Jurkat, Clone E6-1 (cell line): Measurements from ENCODE around the gene MKNK1.

ENCODE experiments used
- DNase-seq: peaks from one replicate; pipeline ENCODE4 v3.0.0-alpha.2; 2011; ENCODE audit warnings: low read depth, low spot score
- H3K4me3 ChIP-seq: 2 replicates; pipeline ENCODE4 v1.5.1; 2011; ENCODE audit warnings: mild to moderate bottlenecking, low read length, control low read depth, moderate library complexity

MKNK1 gene

DNA sequence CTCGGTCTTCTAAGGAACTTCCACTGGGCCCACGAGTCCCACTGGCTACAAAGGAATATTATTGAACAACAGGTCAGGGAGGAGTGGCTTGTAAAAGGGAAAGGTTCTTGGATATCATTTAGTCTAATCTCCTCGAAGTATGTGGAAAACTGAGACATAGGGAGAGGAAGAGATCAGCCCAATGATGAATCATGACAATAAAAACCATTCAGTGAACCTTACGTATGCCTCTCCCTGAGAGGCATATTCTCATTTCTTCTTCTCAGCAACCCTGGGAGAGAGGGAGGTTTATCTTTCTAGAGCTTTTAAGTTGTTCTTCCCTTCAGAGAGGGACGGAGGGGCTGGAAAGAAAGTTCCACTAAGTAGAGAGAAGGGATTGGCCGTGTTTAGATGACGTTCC is 17.9 kb upstream of the MKNK1 start:
- DNase-seq = no peak
- no peak overlapping the region for H3K4me3 ChIP-seq

DNA sequence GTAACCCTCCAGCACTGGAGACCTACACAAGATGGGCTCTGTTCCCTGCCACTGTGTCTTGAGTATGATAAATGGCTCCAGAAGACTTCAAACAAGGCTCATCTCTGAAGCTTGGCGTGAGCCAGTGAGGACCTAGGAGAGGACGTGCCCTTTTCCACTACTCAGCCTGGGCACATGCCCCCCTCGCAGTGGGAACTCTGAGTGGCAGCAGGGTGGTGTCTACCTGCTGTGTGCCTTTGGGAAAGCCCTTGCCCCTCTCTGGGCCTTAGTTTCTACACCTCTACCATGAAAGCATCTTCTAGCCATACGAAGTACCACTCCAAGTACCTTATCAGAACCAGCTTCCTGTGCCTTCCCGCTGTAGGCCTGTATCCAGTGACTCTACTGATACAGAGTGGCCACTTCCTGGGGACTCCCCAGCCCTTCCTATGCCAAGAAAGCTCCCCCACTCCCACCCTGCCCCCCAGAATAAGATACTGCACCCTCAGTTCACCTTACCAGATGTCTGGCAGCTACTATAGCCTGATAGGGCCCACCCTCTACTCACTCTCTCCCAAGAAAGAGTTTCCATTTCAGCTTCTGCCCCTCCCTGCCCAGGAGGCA is 15.7 kb upstream of the MKNK1 start:
- DNase-seq = no peak

DNA sequence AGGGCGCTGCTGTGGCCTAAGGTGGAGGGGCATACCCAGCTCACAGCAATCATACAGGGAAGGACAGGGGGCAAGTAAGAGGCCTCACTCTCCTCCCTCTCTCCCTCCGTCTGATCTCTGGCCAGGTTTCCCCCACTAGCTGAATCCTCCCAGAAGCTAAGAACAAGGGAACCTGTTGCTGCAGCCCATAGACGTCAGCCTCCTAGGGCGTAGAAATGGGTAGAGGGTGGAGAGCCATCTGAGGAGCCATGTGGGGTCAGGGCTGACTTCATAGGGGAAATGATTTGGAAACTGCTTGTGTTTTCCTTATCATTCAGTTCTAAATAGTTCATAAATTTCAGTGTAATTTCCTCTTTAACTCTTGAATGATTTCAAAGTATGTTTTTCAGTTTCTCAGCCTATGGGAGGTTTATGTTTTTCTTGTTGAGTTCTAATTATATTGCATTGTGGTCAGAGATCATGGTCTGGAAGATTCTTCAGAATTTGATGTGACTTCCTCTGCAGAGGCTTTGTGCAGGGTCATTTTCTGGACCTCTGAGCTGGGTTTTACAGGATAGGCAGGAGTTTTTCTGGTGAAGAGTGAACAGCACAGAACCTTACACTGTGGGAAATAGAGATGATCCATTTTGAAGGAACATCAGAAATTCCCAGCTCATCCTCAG is 14.8 kb upstream of the MKNK1 start:
- H3K4me3 ChIP-seq = no peak overlapping the region
- DNase-seq = no peak

More for the DNA sequence above, 15.7 kb upstream of the MKNK1 start:
- H3K4me3 ChIP-seq = no peak overlapping the region

DNA sequence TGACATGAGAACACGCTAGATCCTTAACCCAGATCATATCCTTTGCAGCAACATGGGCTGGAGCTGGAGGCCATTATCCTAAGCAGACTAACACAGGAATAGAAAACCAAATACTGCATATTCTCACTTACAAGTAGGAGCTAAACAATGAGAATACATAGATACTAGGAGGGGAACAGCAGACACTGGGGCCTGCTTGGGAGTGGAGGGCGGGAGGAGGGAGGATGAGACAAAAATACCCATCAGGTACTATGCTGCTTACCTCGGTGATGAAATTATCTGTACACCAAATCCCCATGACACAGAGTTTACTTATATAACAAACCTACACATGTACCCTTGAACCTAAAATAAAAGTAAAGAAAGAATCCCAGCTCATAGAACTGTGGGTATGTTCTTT is 13.8 kb upstream of the MKNK1 start:
- no peak overlapping the region for H3K4me3 ChIP-seq
- no peak for DNase-seq

DNA sequence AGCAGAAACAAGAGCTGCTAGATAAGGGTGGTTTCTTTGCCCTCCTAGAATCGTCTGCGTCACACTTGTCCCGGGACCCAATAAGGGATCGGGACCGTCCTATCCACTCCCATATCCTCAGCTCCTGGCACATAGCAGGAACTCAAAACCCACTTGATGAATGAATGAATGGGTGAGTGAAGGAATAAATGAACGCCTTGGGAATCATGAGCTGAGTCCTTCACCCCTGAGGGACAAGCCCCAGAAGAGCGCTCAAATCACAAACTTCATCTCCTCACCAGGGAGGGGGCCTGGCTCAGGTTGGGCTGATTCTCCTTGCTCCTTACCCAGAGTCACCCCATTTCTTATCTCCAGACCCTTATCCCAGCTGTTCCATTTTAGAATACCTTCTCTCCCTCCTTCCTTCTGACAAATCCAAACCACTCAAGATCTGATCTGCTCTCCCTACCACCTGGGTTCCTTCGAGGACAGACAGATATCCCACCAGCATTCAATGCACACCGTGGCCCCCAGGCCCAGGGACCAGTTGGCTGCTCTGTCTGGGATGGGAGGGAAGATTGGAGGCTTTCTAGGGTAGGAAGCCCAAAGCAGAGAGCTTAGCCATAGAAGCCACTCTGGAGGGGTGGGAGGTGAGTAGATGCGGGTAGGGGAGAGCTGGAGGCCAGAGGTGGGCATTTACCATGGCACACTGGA is 13.2 kb upstream of the MKNK1 start:
- no peak for DNase-seq
- peak overlapping the region; percentile 76 for H3K4me3 ChIP-seq

DNA sequence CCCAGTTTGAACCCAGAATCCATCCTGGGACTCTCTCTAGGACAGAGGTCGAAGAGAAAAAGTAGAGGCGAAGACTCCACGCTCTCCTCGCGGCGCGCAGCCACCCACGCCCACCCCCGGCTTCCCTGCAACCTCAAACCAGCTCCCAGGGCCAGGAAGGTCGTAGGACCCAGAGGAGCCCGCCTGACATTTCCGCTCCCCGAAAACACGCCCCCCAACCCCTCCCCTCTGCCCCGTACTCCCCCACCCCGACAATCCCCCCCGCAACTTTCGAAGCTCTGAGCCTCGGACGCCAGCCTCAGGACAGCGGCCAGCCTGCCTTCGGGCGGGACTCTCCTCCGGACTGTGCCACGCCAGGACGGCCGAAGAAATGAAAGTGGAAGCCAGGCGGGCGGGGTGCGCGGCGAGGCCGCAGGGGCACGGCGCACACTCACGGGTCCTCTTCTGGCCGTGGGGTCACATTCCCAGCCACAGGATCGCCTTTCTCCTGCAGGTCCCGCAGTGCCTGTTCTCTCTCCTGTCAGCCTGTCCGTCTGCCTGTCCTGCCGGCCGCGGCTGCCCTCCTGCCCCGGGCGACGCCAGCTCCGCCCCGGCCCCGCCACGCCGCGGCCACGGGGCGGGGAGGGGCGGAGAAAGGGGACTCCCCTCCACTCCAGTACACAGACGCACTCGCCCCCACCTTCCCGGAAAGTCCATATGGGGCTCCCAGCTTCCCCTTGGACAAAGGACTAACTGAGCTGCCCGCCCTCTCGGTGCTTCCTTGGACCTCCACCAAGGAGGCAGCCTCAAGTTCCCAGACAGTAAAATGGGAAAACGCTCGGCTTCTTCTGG is 12.4 kb upstream of the MKNK1 start, which contains the start of gene MOB3C:
MOB3C (minus strand) TSS at position 535 of the 831 bp plus-strand sequence. CDS start 3,490 bp downstream, outside the sequence.
- H3K4me3 ChIP-seq = peak within 1 kb of the TSS; percentile 76
- DNase-seq = peak; percentile 44

DNA sequence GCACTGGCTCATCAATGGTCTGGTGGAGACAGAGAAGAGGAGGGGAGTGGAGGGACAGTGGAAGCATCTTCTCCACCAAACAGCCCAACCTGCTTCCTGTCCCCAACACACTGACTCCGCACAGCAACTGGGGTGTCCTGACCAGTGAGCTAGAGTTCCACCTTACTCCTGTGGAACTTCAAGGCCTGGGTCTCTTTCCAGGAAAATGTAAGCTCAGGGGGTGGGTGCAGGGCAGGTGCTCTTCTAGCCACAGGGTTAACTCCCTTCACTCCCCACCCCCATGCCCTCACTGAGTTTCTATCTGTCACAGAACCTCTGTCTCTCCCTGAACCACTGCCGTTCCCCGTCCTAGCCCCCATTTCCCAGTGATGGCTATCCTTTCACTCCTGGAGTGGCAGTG is 11.7 kb upstream of the MKNK1 start:
- H3K4me3 ChIP-seq = peak overlapping the region; percentile 76
- no peak for DNase-seq

DNA sequence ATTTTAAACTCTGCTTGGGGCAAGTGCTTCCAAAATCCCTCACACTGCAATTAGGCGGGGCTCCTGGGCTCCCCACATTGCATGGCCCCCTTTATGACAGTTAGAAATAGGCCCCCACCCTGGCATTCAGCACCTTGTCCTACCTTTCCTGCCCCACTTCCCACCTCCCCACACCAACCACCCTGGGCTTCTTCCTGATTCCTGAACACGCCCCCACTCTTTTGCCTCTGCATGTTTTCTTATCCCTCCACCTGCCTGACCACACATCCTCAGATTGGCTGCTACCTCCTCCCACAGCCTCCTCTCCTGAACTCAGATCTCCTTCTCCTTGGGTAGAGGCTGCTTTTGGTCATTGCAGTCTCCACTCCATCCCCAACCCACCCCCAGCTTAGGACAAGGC is 11.0 kb upstream of the MKNK1 start:
- no peak overlapping the region for H3K4me3 ChIP-seq
- DNase-seq = no peak

DNA sequence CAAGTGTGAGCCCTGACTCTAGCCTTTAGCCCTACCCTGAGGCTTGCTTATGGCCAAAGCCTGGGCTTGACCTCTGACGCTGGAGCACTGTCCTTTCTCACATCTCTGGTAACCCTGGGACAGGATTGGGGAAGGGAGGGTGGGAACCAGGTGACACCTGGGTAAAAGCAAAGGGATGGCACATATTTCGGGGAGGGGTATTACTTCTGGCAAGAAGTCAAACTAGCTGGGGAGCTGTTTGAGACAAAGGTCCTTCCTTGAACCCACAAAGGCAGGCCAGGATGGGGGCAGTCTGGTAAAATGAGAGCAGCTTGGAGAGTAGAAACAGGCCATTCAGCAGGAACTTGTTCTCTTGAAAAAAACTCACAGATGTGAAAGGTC is 10.5 kb upstream of the MKNK1 start:
- H3K4me3 ChIP-seq = no peak overlapping the region
- no peak for DNase-seq

DNA sequence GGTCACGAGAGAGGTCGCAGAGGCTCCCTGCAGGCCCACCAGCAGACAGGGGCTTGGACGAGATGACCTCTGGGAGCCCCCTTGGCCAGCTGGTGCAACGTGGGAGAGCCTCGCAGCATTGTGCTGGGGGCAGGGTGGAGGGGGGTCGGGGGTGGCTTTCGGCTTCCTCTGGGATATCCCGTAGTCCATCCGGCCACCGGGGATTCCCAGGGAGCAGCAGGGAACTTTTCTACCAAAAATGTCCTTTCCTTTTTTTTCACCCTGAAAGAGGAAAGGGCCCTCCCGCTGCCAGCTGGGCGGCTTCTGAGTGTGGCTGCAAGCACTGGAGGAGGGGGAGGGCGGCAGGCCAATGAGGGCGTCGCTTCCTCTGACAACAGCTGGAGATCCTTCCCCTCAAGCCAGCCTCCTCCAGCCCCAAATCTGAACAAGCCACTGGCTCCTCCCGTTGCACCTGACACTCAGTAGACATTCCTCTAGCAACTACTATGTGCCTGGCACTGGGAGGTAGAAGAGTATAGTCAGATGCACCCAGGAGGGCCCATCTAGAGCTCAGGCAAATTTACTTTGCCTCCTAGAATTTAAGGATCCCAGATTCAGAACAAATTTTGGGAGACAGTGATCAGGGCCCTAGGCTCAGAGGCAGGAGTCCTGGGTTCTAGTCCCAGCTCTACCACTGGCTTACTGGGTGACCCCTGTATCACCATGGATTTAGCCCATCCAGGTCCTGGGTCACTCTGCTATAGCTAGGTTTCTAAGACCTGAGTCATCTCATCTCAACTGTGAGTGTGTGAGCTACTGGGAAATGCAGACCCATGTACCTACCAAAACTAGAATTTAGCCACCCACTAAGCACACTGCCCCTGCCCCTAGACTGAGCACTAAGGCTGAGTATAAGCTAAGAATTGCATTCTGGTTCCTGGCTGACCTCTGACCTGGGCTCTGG is 9.9 kb upstream of the MKNK1 start:
- H3K4me3 ChIP-seq = no peak overlapping the region

DNA sequence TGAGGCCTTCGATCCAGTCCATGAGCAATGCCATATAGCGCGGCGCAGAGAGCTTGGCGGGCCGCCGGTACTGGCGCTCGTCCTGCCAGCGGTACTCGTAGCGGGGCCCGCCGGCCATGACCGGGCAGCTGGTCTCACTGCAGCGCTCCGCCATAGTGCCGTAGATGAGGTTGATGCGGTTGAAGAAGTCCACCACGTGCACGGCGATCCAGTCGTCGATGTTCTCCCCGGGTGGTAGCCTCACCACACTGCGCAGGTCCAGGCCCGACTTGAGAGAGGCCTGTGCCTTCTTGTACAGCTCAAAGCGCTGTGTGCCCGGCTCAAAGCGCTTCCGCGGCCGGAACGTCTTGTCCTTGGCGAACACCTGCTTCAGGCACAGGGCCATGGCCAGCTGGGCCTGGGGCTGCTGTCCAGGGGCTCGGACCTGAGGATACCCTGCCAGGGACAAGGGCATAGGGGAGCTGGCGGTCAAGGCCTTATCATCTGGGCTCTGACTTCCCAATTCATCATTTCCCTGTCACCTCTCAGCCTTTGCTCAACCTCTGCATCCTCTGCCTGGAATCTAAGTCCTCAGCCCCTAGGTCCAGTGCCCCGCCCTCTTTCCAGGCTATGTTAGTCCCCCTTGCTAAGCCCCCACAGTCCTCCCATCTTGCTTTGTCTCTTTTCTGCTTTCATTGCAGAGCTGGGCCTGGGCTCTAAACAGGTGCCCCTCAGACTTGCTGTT is 9.0 kb upstream of the MKNK1 start:
- DNase-seq = no peak
- H3K4me3 ChIP-seq = no peak overlapping the region

More for the DNA sequence above, 9.9 kb upstream of the MKNK1 start:
- peak; percentile 77 for DNase-seq

DNA sequence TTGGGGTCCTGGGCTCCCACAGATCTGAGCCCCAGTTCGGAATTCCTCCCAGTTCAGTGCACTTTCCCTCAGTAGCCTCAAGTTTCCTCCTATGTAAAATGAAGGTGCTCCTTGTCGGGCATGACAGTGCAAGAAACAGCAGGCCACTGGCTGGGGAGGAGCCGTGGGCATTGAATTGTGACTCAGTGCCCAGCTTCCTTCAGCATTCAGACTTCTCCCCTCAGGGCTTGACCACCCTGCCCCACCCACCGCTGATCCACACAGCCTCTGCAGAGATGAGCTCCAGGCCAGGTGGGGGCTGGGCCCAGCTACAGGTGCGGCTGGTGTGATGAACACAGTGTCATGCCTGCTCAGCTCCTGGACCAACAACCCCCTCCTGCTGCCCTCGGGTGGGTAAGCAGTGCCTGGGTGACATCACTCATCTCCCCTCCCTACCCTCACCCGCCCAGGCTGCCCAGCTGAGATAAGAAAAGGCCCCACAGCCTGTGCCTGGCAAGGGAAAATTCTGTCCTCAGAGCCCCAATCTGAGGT is 7.7 kb upstream of the MKNK1 start:
- no peak overlapping the region for H3K4me3 ChIP-seq
- DNase-seq = no peak

DNA sequence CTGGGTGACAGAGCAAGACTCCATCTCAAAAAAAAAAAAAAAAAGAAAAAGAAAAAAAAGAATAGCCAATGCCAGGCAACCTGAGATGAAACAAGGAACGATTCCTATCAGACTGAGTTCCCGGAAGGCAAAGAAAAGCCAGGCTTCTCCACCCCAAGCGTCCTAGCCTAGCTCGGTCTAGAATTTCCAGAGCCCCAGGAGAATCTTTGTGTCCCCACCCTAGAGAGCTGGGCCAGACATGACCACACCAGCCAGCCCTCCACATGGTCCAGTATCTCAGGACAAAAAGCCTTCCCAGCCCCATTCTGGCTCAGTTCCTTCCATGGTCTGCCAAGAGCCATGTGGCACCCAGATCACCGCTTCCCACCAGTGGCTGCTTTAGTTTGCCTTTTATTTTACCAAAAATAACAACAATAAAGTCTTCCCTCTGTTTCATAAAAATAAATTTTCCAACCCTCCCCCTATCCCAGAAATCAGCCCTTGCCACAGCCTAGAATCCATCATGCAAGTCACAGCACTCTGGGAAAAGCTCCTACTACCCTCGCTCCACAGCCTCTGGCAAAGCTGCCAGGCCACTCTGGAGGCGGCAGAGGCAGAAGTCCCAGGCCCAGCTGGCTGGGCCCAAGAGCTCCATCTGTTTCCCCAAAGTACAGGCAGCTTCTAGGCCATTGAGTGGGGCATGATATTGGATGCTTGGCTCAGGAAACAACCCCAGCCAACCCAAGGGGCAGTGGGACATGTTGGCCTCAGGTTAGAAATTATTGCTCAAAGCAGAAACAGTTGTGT is 3.5 kb upstream of the MKNK1 start:
- no peak for DNase-seq

DNA sequence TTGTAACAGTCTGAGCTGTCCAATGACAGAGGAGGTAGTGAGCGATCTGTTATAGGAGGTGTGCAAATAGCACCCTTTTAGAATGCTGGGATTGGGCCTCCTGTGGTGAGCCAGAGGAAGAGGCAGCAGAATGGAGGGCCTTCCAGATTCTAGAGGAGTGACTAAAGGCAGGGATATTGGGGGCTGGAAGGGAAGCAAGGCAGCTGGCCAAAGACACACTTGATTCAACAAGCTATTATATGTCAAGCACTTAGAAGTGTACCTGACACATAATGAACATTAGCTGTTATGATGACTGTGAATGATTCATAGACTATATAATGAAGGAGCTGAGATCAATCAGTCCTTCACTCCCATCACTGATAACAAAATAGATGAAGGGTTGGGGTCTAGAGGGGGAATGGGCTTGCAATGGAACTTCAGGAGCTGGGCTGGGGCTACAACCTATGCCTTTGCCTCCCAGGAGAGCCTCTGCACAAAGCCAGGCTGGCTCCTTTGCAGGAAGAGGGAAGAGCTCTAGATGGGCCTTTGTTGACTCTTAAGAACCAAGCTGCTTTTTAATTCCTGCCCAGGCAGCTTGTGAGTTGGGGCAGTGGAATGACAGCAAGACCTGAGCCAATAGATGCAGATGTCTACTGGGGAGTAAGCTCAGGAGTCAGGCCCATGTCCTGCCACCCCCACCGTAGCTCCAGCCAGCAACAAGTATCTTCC is 2.3 kb upstream of the MKNK1 start:
- H3K4me3 ChIP-seq = no peak overlapping the region
- DNase-seq = no peak

More for the DNA sequence above, 3.5 kb upstream of the MKNK1 start:
- no peak overlapping the region for H3K4me3 ChIP-seq

DNA sequence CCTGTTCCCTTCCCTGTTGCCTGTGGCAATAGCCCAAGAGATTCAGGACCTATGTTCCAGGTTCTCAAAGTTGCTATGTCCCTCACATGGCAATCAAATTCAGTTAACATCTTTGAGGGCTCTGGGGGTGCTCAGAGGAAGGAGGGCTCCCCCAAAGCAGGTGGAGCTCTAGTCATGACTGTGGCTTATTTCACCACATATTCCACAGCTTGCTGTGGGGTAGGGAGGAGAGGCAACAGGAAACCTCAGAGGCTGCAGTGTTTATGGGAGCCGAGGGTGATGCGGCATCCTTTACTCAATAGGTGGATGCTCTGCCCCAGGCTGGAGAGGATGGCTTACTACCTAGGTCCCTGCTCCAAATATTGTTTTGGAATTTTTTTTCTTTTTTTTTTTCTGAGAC is 1.2 kb upstream of the MKNK1 start:
- H3K4me3 ChIP-seq = peak overlapping the region; percentile 88
- peak; percentile 86 for DNase-seq

DNA sequence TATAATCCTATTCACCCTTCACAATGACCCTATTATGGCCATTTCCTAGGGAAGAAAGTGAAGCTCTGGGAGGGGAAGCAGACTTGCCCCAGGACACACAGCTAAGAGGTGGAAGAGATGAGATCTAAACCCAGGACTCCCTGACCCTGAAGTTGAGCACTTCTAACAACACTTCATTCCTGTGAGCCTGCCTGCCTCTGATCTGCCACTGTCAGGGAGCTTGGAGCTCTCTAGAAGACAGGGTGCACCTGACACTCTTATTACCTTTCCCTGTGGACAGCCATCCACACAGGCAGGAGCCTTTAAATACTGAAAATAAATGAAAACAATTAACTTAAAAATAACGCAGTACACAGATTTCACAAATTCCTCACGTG is 599 bp downstream of the MKNK1 start:
- DNase-seq = no peak
- H3K4me3 ChIP-seq = peak overlapping the region; percentile 88
